Measurements from ENCODE around the gene BRD9. TPM values are rescaled to one million over a fixed set of nuclear protein-coding genes. Genes with fewer than 3 reads are reported as not detected.

BRD9 gene
- total and polyA plus RNA-seq, 2 of the 13 experiments (the other 11 are each of a cell fraction or from before 2014, with no cell fraction given) = 5.2 to 22.9 TPM

GRCh38 chr5:920321-920720 is 27.7 kb upstream of the BRD9 start:
- intact Hi-C loops (cut with micrococcal nuclease; ENCODE audit: unreplicated experiment) = loop anchor here (5.0 kb wide), 2 partner anchors 62 to 247 kb away; no protein-coding TSS in a partner anchor
- Histone ChIP-seq H4K20me1 (ENCODE audit: insufficient read depth, low read length) (0 out of 2 replicates have a peak, but pooled peaks cover 3% of the 10 kb centered on the region), H3K9me3 (ENCODE audit: low read length) (no peaks in the 10 kb centered on the region), H3K4me3 (replicated peaks in 1 of 3; ENCODE audit: insufficient read depth in 1 of 3, low read depth in 2 of 3, low read length in 3 of 3) (no peak overlapping the region), H3K27ac (ENCODE audit: extremely low read length, insufficient read depth, low read length) (no peak overlapping the region), H3K79me2 (ENCODE audit: insufficient read depth, low read length) (no peaks in the 10 kb centered on the region), H3K9ac (ENCODE audit: insufficient read depth, low read depth, low read length) (no peak overlapping the region), H3K4me2 (ENCODE audit: low read depth, low read length) (no peak overlapping the region), H3K27me3 (ENCODE audit: control insufficient read depth in 1 of 2, insufficient read depth in 2 of 2, low read length in 2 of 2) (no peaks in the 10 kb centered on the region), H3K4me1 (ENCODE audit: insufficient read depth, low read length) (peaks cover 23% of the 10 kb centered on the region), H2AFZ (ENCODE audit: low read length) (no peak overlapping the region), H3K36me3 (replicated peaks in 1 of 2; ENCODE audit: control insufficient read depth in 1 of 2, insufficient read depth in 2 of 2, low read length in 2 of 2) (peaks cover 3 to 24% of the 10 kb centered on the region in 2 experiments; a peak in 4 of 5 replicates)
- FAIRE-seq = no peak
- WGBS (ENCODE audit: low lambda C conversion rate) = 94% methylated on average over 7 of the region's 7 CpGs
- BruUV-seq (replicated peaks) = no TSS peak
- ChIA-PET POLR2A (no interaction called here), CTCF (ENCODE audit: low intra/inter-chr PET ratio, low total read pairs) (no interaction called here)
- no peak for ATAC-seq
- no peak for DNase-seq (ENCODE audit: low spot score)
- TF ChIP-seq NAIF1 (CRISPR knock-in tag; IDR thresholded peaks at IDR 0.05; ENCODE audit: borderline replicate concordance) (no peak), KDM5B (CRISPR knock-in tag; IDR thresholded peaks at IDR 0.05; ENCODE audit: borderline replicate concordance) (no peak), TCF12 (IDR thresholded peaks at IDR 0.05) (no peak), TCF12 (CRISPR knock-in tag; IDR thresholded peaks at IDR 0.05) (no peak), ZNF567 (CRISPR knock-in tag; IDR thresholded peaks at IDR 0.05; ENCODE audit: borderline replicate concordance) (no peak), STAT5B (CRISPR knock-in tag; IDR thresholded peaks at IDR 0.05) (no peak), ZNF136 (CRISPR knock-in tag; IDR thresholded peaks at IDR 0.05; ENCODE audit: low read depth) (no peak), KAT8 (CRISPR knock-in tag; IDR thresholded peaks at IDR 0.05) (no peak), MAFF (IDR thresholded peaks at IDR 0.05; ENCODE audit: low read depth, low read length) (no peak), SAP130 (CRISPR knock-in tag; IDR thresholded peaks at IDR 0.05; ENCODE audit: low read depth) (no peak), REL (CRISPR knock-in tag; conservative IDR thresholded peaks at IDR 0.05) (no peak), ZHX1 (CRISPR knock-in tag; IDR thresholded peaks at IDR 0.05; ENCODE audit: low read depth) (no peak), SNRNP70 (IDR thresholded peaks at IDR 0.05; ENCODE audit: low read depth, low read length) (no peak), KAT2B (IDR thresholded peaks at IDR 0.05; ENCODE audit: borderline replicate concordance, low read depth, low read length) (no peak), ZZZ3 (CRISPR knock-in tag; IDR thresholded peaks at IDR 0.05; ENCODE audit: borderline replicate concordance) (no peak), AGO1 (IDR thresholded peaks at IDR 0.05; ENCODE audit: low read depth, low read length, poor library complexity, severe bottlenecking) (no peak), ZNF44 (CRISPR knock-in tag; IDR thresholded peaks at IDR 0.05) (no peak), ZNF652 (CRISPR knock-in tag; IDR thresholded peaks at IDR 0.05; ENCODE audit: borderline replicate concordance, low read depth) (no peak), ESRRA (CRISPR knock-in tag; IDR thresholded peaks at IDR 0.05; ENCODE audit: low read depth) (no peak), NFE2L1 (CRISPR knock-in tag; IDR thresholded peaks at IDR 0.05; ENCODE audit: borderline replicate concordance) (no peak)
- in situ Hi-C loops (cut with HindIII; ENCODE audit: extremely low pct_ligation_motif_present, low pct_unique_long_range_greater_than_20kb) = loop anchor here (10.0 kb wide), 1 partner anchor 244 kb away; no protein-coding TSS in a partner anchor

Measured in HepG2 (cell line).